HepG2 (cell line): ENCODE measurements around the gene KMT2A. TPM values are rescaled to one million over a fixed set of nuclear protein-coding genes. Genes with fewer than 3 reads are reported as not detected.

Experiments
- ATAC-seq: fragments of 200-7000 bp; cut with Tn5 transposase; 3 replicates; pipeline ENCODE4 v1.9.1; 2020; ENCODE audit warnings: mild to moderate bottlenecking, moderate library complexity
- BruUV-seq: library from RNA; stranded (reverse); fragments of 400-500 nt; replicated peaks from 2 replicates; lab custom pipeline; 2021; lab: Mats Ljungman, UMichigan
- CTCF ChIA-PET: fragments of 300-600 bp; formaldehyde crosslinking; extraction: SDS; loops from one replicate; lab custom pipeline; 2021; ENCODE audit warnings: low total read pairs, inconsistent platforms, low intra/inter-chr PET ratio; lab: Yijun Ruan, JAX
- POLR2A ChIA-PET: fragments of 350-600 bp; sonication (Branson Sonifier 250); formaldehyde crosslinking; loops from one replicate; lab custom pipeline; 2020; ENCODE audit warnings: antibody characterized with exemption, inconsistent platforms; lab: Yijun Ruan, JAX
- DNase-seq: peaks from one replicate; pipeline ENCODE4 v3.0.0-alpha.2; 2015; ENCODE audit warnings: low spot score
- FAIRE-seq: peaks from 3 replicates; lab custom pipeline; 2011; peaks lifted over from hg19 to GRCh38; lab: Jason Lieb, UNC
- H2AFZ ChIP-seq: one replicate; pipeline ENCODE4 v1.6.1; 2011; ENCODE audit warnings: low read length, inconsistent platforms
- H3K27ac ChIP-seq: fragments of 300-600 bp; 3 replicates; pipeline ENCODE4 v1.8.0; 2011; ENCODE audit warnings: mixed run types, mild to moderate bottlenecking, mixed read lengths, low read length, inconsistent platforms; ENCODE audit not compliant: insufficient read depth; ENCODE audit errors: extremely low read length
- H3K27me3 ChIP-seq, 2 experiments: fragments of 200-600 bp in 1 of 2; 2 replicates in 1 of 2; 3 replicates in 1 of 2; pipeline versions ENCODE4 v1.6.0 to v1.8.0; 2011; ENCODE audit warnings: low read length in 2 of 2, mild to moderate bottlenecking in 2 of 2, moderate library complexity in 2 of 2, inconsistent platforms in 1 of 2; ENCODE audit not compliant: insufficient read depth in 2 of 2, control insufficient read depth in 1 of 2
- H3K36me3 ChIP-seq, 2 experiments: fragments of 200-600 bp in 1 of 2; replicated peaks in 1 of 2; 2 replicates in 1 of 2; 3 replicates in 1 of 2; pipeline versions ENCODE4 v1.5.1 to v1.8.0; 2011; ENCODE audit warnings: low read length in 2 of 2, inconsistent platforms in 1 of 2; ENCODE audit not compliant: insufficient read depth in 2 of 2, control insufficient read depth in 1 of 2
- H3K4me1 ChIP-seq: 2 replicates; pipeline ENCODE4 v1.5.1; 2012; ENCODE audit warnings: low read length, inconsistent platforms; ENCODE audit not compliant: insufficient read depth
- H3K4me2 ChIP-seq: 2 replicates; pipeline ENCODE4 v1.6.0; 2011; ENCODE audit warnings: low read depth, low read length, inconsistent platforms
- H3K4me3 ChIP-seq, 3 experiments: fragments of 200-600 bp in 1 of 3; sonication (generic), shearing (Covaris generic) in 1 of 3; replicated peaks in 1 of 3; 2 replicates each; pipeline ENCODE4 v1.5.1; 2011 to 2016; ENCODE audit warnings: low read length in 3 of 3, inconsistent platforms in 2 of 3, low read depth in 2 of 3, mild to moderate bottlenecking in 2 of 3, control low read depth in 1 of 3, mixed read lengths in 1 of 3; ENCODE audit not compliant: insufficient read depth in 1 of 3
- H3K79me2 ChIP-seq: one replicate; pipeline ENCODE4 v1.6.1; 2011; ENCODE audit warnings: low read length, inconsistent platforms; ENCODE audit not compliant: insufficient read depth
- H3K9ac ChIP-seq: 2 replicates; pipeline ENCODE4 v1.6.0; 2011; ENCODE audit warnings: mild to moderate bottlenecking, low read depth, low read length, inconsistent platforms; ENCODE audit not compliant: insufficient read depth
- H3K9me3 ChIP-seq: 2 replicates; pipeline ENCODE4 v1.5.1; 2012; ENCODE audit warnings: mild to moderate bottlenecking, low read length
- H4K20me1 ChIP-seq: 2 replicates; pipeline ENCODE4 v1.6.0; 2011; ENCODE audit warnings: inconsistent platforms, mild to moderate bottlenecking, low read length, moderate library complexity; ENCODE audit not compliant: insufficient read depth
- ELF4 ChIP-seq: sonication (generic); formaldehyde crosslinking; IDR thresholded peaks from 2 replicates; pipeline ENCODE4 v1.5.0; 2020; ENCODE audit warnings: missing genetic modification reagents, mild to moderate bottlenecking, moderate library complexity, borderline replicate concordance
- FOXO1 ChIP-seq: sonication (generic); formaldehyde crosslinking; IDR thresholded peaks from 2 replicates; pipeline ENCODE4 v1.4.0; 2020; ENCODE audit warnings: missing genetic modification reagents
- GFI1 ChIP-seq: sonication (generic); formaldehyde crosslinking; IDR thresholded peaks from 2 replicates; pipeline ENCODE4 v1.5.0; 2020; ENCODE audit warnings: missing genetic modification reagents, mild to moderate bottlenecking, borderline replicate concordance
- HINFP ChIP-seq: sonication (generic); formaldehyde crosslinking; IDR thresholded peaks from 2 replicates; pipeline ENCODE4 v1.4.0; 2020; ENCODE audit warnings: low read depth, mild to moderate bottlenecking, missing genetic modification reagents
- IRX3 ChIP-seq: sonication (generic); formaldehyde crosslinking; IDR thresholded peaks from 2 replicates; pipeline ENCODE4 v1.8.1; 2023; ENCODE audit warnings: mild to moderate bottlenecking, low read depth, missing genetic modification reagents, borderline replicate concordance
- JARID2 ChIP-seq: sonication (generic); formaldehyde crosslinking; IDR thresholded peaks from 2 replicates; pipeline ENCODE4 v1.8.1; 2023; ENCODE audit warnings: missing genetic modification reagents, inconsistent platforms; ENCODE audit not compliant: insufficient replicate concordance
- MAFK ChIP-seq, 2 experiments: IDR thresholded peaks in 1 of 2; conservative IDR thresholded peaks in 1 of 2; 2 replicates each; pipeline ENCODE4 v1.6.1; 2011; ENCODE audit warnings: improper control_type of control experiment in 2 of 2, low read length in 2 of 2
- POLR2AphosphoS5 ChIP-seq: IDR thresholded peaks from 2 replicates; pipeline ENCODE4 v1.6.1; 2012; ENCODE audit warnings: low read depth, low read length
- SETDB1 ChIP-seq: sonication (generic); formaldehyde crosslinking; IDR thresholded peaks from 2 replicates; pipeline ENCODE4 v1.5.1; 2020; ENCODE audit warnings: missing genetic modification reagents, mild to moderate bottlenecking, borderline replicate concordance
- SMARCC2 ChIP-seq: fragments of 450-650 bp; IDR thresholded peaks from 2 replicates; pipeline ENCODE4 v1.6.1; 2017; ENCODE audit warnings: antibody characterized with exemption, mild to moderate bottlenecking
- SNAPC2 ChIP-seq: sonication (generic); formaldehyde crosslinking; IDR thresholded peaks from 2 replicates; pipeline ENCODE4 v1.8.1; 2022; ENCODE audit warnings: mild to moderate bottlenecking, missing genetic modification reagents
- SP1 ChIP-seq, 2 experiments: fragments of 450-650 bp in 1 of 2; sonication (generic) in 1 of 2; formaldehyde crosslinking in 1 of 2; IDR thresholded peaks; 2 replicates each; pipeline versions ENCODE4 v1.4.0 to v1.6.1; 2016 to 2020; ENCODE audit warnings: missing genetic modification reagents in 1 of 2
- SRY ChIP-seq: sonication (generic); formaldehyde crosslinking; IDR thresholded peaks from 2 replicates; pipeline ENCODE4 v1.8.0; 2022; ENCODE audit warnings: mild to moderate bottlenecking, missing genetic modification reagents
- ZBTB42 ChIP-seq: sonication (generic); formaldehyde crosslinking; IDR thresholded peaks from 2 replicates; pipeline ENCODE4 v1.5.0; 2020; ENCODE audit warnings: mild to moderate bottlenecking, missing genetic modification reagents
- ZNF263 ChIP-seq: sonication (generic); formaldehyde crosslinking; IDR thresholded peaks from 2 replicates; pipeline ENCODE4 v1.4.0; 2020; ENCODE audit warnings: missing genetic modification reagents
- ZNF30 ChIP-seq: sonication (generic); formaldehyde crosslinking; IDR thresholded peaks from 2 replicates; pipeline ENCODE4 v1.5.0; 2020; ENCODE audit warnings: mild to moderate bottlenecking, missing genetic modification reagents
- ZNF678 ChIP-seq: sonication (generic); formaldehyde crosslinking; IDR thresholded peaks from 2 replicates; pipeline ENCODE4 v1.4.0; 2020; ENCODE audit warnings: mild to moderate bottlenecking, missing genetic modification reagents
- WGBS: methylation state at CpG from one replicate; pipeline ENCODE4 v1.1.6; 2017; ENCODE audit warnings: low lambda C conversion rate; 5-methylcytosine and 5-hydroxymethylcytosine counted together
- in situ Hi-C: cut with HindIII; loops from 2 replicates; pipeline ENCODE4 v1.10.0; 2017; ENCODE audit warnings: low pct_unique_long_range_greater_than_20kb; ENCODE audit not compliant: extremely low pct_ligation_motif_present
- intact Hi-C: fragments of 100-400 bp; cut with micrococcal nuclease; formaldehyde crosslinking; loops from one replicate; pipeline ENCODE4 v1.10.0; 2022; ENCODE audit not compliant: unreplicated experiment
- polyA plus RNA-seq, 8 experiments: library from polyadenylated mRNA; depleted of rRNA in 3 of 8; stranded (reverse) in 7 of 8; unstranded in 1 of 8; fragments of >200 nt; fragmentation: Illumina TruSeq in 4 of 8; extraction: Trizol in 4 of 8; gene quantifications; 2 replicates each; pipeline versions ENCODE4 v1.2.1 to v1.2.3, GENCODE V29; 2011 to 2016; ENCODE audit warnings: low read depth in 4 of 8, missing spikeins in 1 of 8, mixed read lengths in 1 of 8; ENCODE audit not compliant: insufficient read depth in 1 of 8
- total RNA-seq, 5 experiments: library from RNA; depleted of rRNA; stranded (reverse); fragments of >200 nt; fragmentation: Illumina TruSeq; extraction: Trizol; gene quantifications; 2 replicates each; pipeline ENCODE4 v1.2.3, GENCODE V29; 2016; ENCODE audit warnings: low read depth in 1 of 5
- TF ChIP-seq, protein P1 (sequence below): conservative IDR thresholded peaks from 2 replicates; pipeline ENCODE4 v1.6.1; 2018; ENCODE audit warnings: missing genetic modification reagents
- TF ChIP-seq, protein P2 (sequence below): sonication (generic); formaldehyde crosslinking; IDR thresholded peaks from 2 replicates; pipeline ENCODE4 v1.5.1; 2020; ENCODE audit warnings: missing genetic modification reagents, mild to moderate bottlenecking, borderline replicate concordance
- TF ChIP-seq, protein P3 (sequence below): sonication (generic); formaldehyde crosslinking; IDR thresholded peaks from 2 replicates; pipeline ENCODE4 v1.8.1; 2023; ENCODE audit warnings: mild to moderate bottlenecking, moderate library complexity, missing genetic modification reagents

KMT2A gene
- total and polyA plus RNA-seq, 2 of the 13 experiments (the other 11 are each of a cell fraction or from before 2014, with no cell fraction given) = 12.4 to 20.0 TPM

DNA sequence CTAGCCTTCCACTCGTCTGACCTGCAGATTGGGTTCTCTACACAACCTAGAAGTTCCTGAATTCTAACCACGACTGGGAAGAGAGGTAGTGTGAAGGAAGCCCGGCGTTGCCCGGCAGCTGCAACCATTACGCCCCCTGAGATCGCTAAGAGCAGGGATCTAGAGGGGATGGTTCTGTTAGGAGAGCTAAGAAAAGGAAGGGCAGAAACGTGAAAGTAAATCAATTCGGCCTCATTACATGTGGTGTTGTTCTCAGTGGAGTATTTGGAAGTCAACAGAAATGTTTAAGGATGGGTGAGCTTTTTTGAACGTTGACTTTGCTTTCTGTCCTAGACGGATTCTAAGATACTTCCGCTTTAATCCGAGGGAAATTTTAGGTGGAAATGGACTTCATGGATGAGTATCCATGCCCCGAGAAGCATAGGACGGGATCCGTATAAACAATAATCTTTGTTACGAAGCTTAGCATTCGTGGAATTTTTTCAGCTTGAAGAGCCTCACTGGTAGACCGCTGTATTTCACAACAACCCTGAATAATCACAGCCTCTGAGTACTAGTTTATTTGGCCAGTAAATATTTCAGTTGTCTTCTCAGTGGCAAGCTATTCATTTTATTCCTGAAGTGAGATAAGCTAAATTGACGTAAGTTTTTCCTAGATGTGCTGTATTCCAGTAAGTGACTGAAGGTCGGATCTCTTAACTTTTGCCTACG lies 34.3 kb upstream of the KMT2A start:
- H3K27ac ChIP-seq = peak overlapping the region; percentile 90
- BruUV-seq = TSS peak; percentile 64
- intact Hi-C loops = loop anchor here (2.0 kb wide), 2 partner anchors 33 to 87 kb away; no protein-coding TSS in a partner anchor
- H3K4me3 ChIP-seq = peak overlapping the region; percentile 91 to 97 (median 95)
- under 1% methylated on average over 22 of the region's 22 CpGs for WGBS
- ATAC-seq (peak; percentile 55), FAIRE-seq (peak; percentile 46), DNase-seq (peak; percentile 76)
- peak overlapping the region; percentile 18 for H2AFZ ChIP-seq
- ChIA-PET CTCF (no interaction called here), POLR2A (interaction anchor here (0.7 to 1.9 kb wide), 7 partner anchors 9 to 219 kb away, joined by 3 to 20 read pairs (median 4); partner anchors contain the start of gene KMT2A)
- no peaks in the 10 kb centered on the region; a peak in 1 of 5 replicates for H3K27me3 ChIP-seq
- H4K20me1 ChIP-seq = peaks cover 16% of the 10 kb centered on the region
- in situ Hi-C loops = no loop called here
- no peaks in the 10 kb centered on the region for H3K9me3 ChIP-seq
- H3K4me1 ChIP-seq = peaks cover 40% of the 10 kb centered on the region
- peak overlapping the region; percentile 85 for H3K4me2 ChIP-seq
- H3K9ac ChIP-seq = peak overlapping the region; percentile 91
- H3K36me3 ChIP-seq = peaks cover 2 to 23% of the 10 kb centered on the region in 2 experiments; a peak in 4 of 5 replicates
- peaks cover 49% of the 10 kb centered on the region for H3K79me2 ChIP-seq
- TF ChIP-seq SNAPC2 = no peak
- TF ChIP-seq MAFK (conservative IDR thresholded peaks at IDR 0.05 in 1 of 2, IDR thresholded peaks at IDR 0.05 in 1 of 2; ENCODE audit: low read length in 2 of 2) = no peak
- no peak for TF ChIP-seq POLR2AphosphoS5
- TF ChIP-seq SP1 (IDR thresholded peaks at IDR 0.05) = no peak
- TF ChIP-seq SP1 (CRISPR knock-in tag; IDR thresholded peaks at IDR 0.05) = no peak
- peak; percentile 66; the same call in 1 of the 2 replicates for TF ChIP-seq ELF4 (CRISPR knock-in tag)
- TF ChIP-seq, protein P1, sequence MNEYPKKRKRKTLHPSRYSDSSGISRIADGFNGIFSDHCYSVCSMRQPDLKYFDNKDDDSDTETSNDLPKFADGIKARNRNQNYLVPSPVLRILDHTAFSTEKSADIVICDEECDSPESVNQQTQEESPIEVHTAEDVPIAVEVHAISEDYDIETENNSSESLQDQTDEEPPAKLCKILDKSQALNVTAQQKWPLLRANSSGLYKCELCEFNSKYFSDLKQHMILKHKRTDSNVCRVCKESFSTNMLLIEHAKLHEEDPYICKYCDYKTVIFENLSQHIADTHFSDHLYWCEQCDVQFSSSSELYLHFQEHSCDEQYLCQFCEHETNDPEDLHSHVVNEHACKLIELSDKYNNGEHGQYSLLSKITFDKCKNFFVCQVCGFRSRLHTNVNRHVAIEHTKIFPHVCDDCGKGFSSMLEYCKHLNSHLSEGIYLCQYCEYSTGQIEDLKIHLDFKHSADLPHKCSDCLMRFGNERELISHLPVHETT (CRISPR knock-in tag) = no peak
- no peak for TF ChIP-seq SETDB1 (CRISPR knock-in tag)
- no peak for TF ChIP-seq SRY (CRISPR knock-in tag)
- TF ChIP-seq ZNF30 (CRISPR knock-in tag) = no peak
- TF ChIP-seq FOXO1 (CRISPR knock-in tag) = no peak
- TF ChIP-seq ZNF678 (CRISPR knock-in tag) = no peak
- peak; percentile 48; the same call in 1 of the 2 replicates for TF ChIP-seq GFI1 (CRISPR knock-in tag)
- no peak for TF ChIP-seq IRX3
- no peak for TF ChIP-seq SMARCC2
- TF ChIP-seq ZBTB42 (CRISPR knock-in tag) = no peak
- no peak for TF ChIP-seq HINFP
- no peak for TF ChIP-seq JARID2 (CRISPR knock-in tag)
- TF ChIP-seq, protein P2, sequence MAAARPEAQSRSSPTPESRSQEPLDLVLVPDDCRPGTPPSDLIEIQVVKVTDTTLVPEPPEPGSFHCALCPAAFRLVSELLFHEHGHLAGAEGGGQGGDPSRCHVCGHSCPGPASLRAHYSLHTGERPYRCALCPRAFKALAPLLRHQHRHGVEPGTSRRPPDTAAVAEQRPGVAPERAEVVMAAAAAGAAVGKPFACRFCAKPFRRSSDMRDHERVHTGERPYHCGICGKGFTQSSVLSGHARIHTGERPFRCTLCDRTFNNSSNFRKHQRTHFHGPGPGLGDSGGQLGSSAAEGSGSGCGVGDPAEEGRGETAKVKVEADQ (CRISPR knock-in tag) = no peak
- no peak for TF ChIP-seq ZNF263 (CRISPR knock-in tag)
- TF ChIP-seq, protein P3, sequence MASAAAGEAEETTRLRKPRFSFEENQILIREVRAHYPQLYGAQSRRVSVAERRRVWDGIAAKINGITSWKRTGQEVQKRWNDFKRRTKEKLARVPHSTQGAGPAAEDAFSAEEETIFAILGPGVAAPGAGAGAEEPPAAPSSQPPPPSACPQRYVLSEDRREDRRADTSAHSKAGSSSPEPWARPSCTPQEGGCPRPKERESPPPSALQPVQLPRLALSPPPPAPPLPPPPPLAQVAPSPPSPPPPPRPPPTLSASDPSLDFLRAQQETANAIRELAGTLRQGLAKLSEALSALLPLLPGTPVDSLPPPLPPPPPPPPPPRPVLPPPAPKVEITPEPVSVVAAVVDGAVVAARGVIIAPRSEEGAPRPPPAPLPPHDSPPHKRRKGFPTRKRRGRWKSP (CRISPR knock-in tag) = no peak
